Liver (tissue), 9 donors: Measurements from ENCODE around the gene OPRL1. TPM values are rescaled to one million over a fixed set of nuclear protein-coding genes. Genes with fewer than 3 reads are reported as not detected.

Experiments
- DNase-seq: peaks from one replicate; pipeline ENCODE4 v3.0.0-alpha.2; 2017; ENCODE audit warnings: low spot score
- H3K27ac ChIP-seq, 2 donors: one replicate each; pipeline ENCODE4 v1.7.0; 2013; ENCODE audit warnings: inconsistent platforms in 2 of 2, low read length in 2 of 2, control low read depth in 1 of 2, low read depth in 1 of 2, mild to moderate bottlenecking in 1 of 2
- H3K27me3 ChIP-seq, 4 donors: one replicate each; pipeline versions ENCODE4 v1.6.1 to v1.7.0; 2013; ENCODE audit warnings: low read length in 3 of 4, inconsistent platforms in 1 of 4, mild to moderate bottlenecking in 1 of 4, moderate library complexity in 1 of 4; ENCODE audit not compliant: control insufficient read depth in 4 of 4, insufficient read depth in 4 of 4
- H3K36me3 ChIP-seq, 4 donors: one replicate each; pipeline versions ENCODE4 v1.6.1 to v1.7.0; 2013; ENCODE audit warnings: low read length in 3 of 4, mild to moderate bottlenecking in 3 of 4, low read depth in 1 of 4, moderate library complexity in 1 of 4; ENCODE audit not compliant: control insufficient read depth in 4 of 4, insufficient read depth in 3 of 4
- H3K4me1 ChIP-seq, 4 donors: one replicate each; pipeline versions ENCODE4 v1.6.1 to v1.7.0; 2013; ENCODE audit warnings: low read length in 3 of 4, mild to moderate bottlenecking in 3 of 4, moderate library complexity in 1 of 4; ENCODE audit not compliant: control insufficient read depth in 4 of 4, insufficient read depth in 4 of 4
- H3K4me3 ChIP-seq, 3 donors: one replicate each; pipeline versions ENCODE4 v1.6.1 to v1.7.0; 2013; ENCODE audit warnings: low read length in 3 of 3, control low read depth in 1 of 3, low read depth in 1 of 3, mild to moderate bottlenecking in 1 of 3
- H3K9ac ChIP-seq, 2 donors: one replicate each; pipeline ENCODE4 v1.7.0; 2013; ENCODE audit warnings: low read length in 2 of 2, mild to moderate bottlenecking in 2 of 2, moderate library complexity in 2 of 2, control low read depth in 1 of 2, low read depth in 1 of 2
- H3K9me3 ChIP-seq, 4 donors: one replicate each; pipeline versions ENCODE4 v1.6.1 to v1.7.0; 2013; ENCODE audit warnings: low read length in 3 of 4; ENCODE audit not compliant: control insufficient read depth in 4 of 4
- EGR1 ChIP-seq, 2 donors: IDR thresholded peaks; 2 replicates each; pipeline ENCODE4 v1.6.1; 2016 to 2018; ENCODE audit warnings: antibody characterized with exemption in 2 of 2, low read depth in 2 of 2
- FOXA1 ChIP-seq: IDR thresholded peaks from 2 replicates; pipeline ENCODE4 v1.6.1; 2016; ENCODE audit warnings: antibody characterized with exemption
- FOXA2 ChIP-seq: IDR thresholded peaks from 2 replicates; pipeline ENCODE4 v1.6.1; 2016; ENCODE audit warnings: antibody characterized with exemption
- GABPA ChIP-seq, 2 donors: IDR thresholded peaks in 1 of 2; conservative IDR thresholded peaks in 1 of 2; 2 replicates each; pipeline ENCODE4 v1.6.1; 2016; ENCODE audit warnings: antibody characterized with exemption in 2 of 2, mild to moderate bottlenecking in 1 of 2, moderate library complexity in 1 of 2
- HNF4A ChIP-seq, 2 donors: conservative IDR thresholded peaks; 2 replicates each; pipeline ENCODE4 v1.6.1; 2016; ENCODE audit warnings: antibody characterized with exemption in 2 of 2, mild to moderate bottlenecking in 2 of 2
- HNF4G ChIP-seq: IDR thresholded peaks from 2 replicates; pipeline ENCODE4 v1.6.1; 2016; ENCODE audit warnings: antibody characterized with exemption
- JUND ChIP-seq, 2 donors: IDR thresholded peaks; 2 replicates each; pipeline ENCODE4 v1.6.1; 2016; ENCODE audit warnings: antibody characterized with exemption in 2 of 2
- NR2F2 ChIP-seq: IDR thresholded peaks from 2 replicates; pipeline ENCODE4 v1.6.1; 2016; ENCODE audit warnings: antibody characterized with exemption
- RAD21 ChIP-seq, 2 donors: IDR thresholded peaks; 2 replicates each; pipeline ENCODE4 v1.6.1; 2016; ENCODE audit warnings: antibody characterized with exemption in 2 of 2, mild to moderate bottlenecking in 2 of 2
- RXRA ChIP-seq, 2 donors: IDR thresholded peaks; 2 replicates each; pipeline ENCODE4 v1.6.1; 2017 to 2018; ENCODE audit warnings: antibody characterized with exemption in 2 of 2, mild to moderate bottlenecking in 1 of 2
- SP1 ChIP-seq: IDR thresholded peaks from 2 replicates; pipeline ENCODE4 v1.6.1; 2018; ENCODE audit warnings: antibody characterized with exemption, mild to moderate bottlenecking
- TAF1 ChIP-seq: conservative IDR thresholded peaks from 2 replicates; pipeline ENCODE4 v1.6.1; 2016; ENCODE audit warnings: antibody characterized with exemption, mild to moderate bottlenecking
- YY1 ChIP-seq: IDR thresholded peaks from 2 replicates; pipeline ENCODE4 v1.6.1; 2016; ENCODE audit warnings: antibody characterized with exemption, mild to moderate bottlenecking
- whole genome bisulfite sequencing: extraction: QIAGEN DNeasy Blood & Tissue Kit; methylation state at CpG from one replicate; pipeline ENCODE4 v1.1.7; 2013; 5-methylcytosine and 5-hydroxymethylcytosine counted together
- polyA plus RNA-seq, 2 donors: library from polyadenylated mRNA; stranded (reverse) in 1 of 2; unstranded in 1 of 2; fragments of 200-250 nt in 1 of 2; fragments of >200 nt in 1 of 2; fragmentation: Nextera tagmentation in 1 of 2; extraction: Ambion mirVana in 1 of 2; gene quantifications; one replicate each; pipeline versions ENCODE4 v1.2.1 to v1.2.3, GENCODE V29; 2013 to 2015
- total RNA-seq, 2 donors: library from RNA; depleted of rRNA; stranded (reverse); fragments of >200 nt; gene quantifications; one replicate each; pipeline ENCODE4 v1.2.3, GENCODE V29; 2014
- TF ChIP-seq, protein P1 (sequence below): IDR thresholded peaks from 2 replicates; pipeline ENCODE4 v1.6.1; 2016; ENCODE audit warnings: antibody characterized with exemption, mild to moderate bottlenecking
- TF ChIP-seq, protein P2 (sequence below): IDR thresholded peaks from 2 replicates; pipeline ENCODE4 v1.6.1; 2016; ENCODE audit warnings: antibody characterized with exemption
- TF ChIP-seq, protein P3 (sequence below): IDR thresholded peaks from 2 replicates; pipeline ENCODE4 v1.6.1; 2016; ENCODE audit warnings: antibody characterized with exemption
- TF ChIP-seq, protein P4 (sequence below): fragments of 150-350 bp; IDR thresholded peaks from 2 replicates; pipeline ENCODE4 v1.5.1; 2017; ENCODE audit warnings: improper control_type of control experiment, low read depth, low read length; ENCODE audit not compliant: missing input control
- TF ChIP-seq, protein P5 (sequence below): IDR thresholded peaks from 2 replicates; pipeline ENCODE4 v1.6.1; 2016; ENCODE audit warnings: antibody characterized with exemption
- donor health status: healthy.
- donor health status: healthy.
- donor health status: healthy.
- donor health status: healthy.
- donor health status: healthy.

The OPRL1 gene
- total and polyA plus RNA-seq, 4 donors: 0.04 to 0.79 (median 0.35) TPM

DNA sequence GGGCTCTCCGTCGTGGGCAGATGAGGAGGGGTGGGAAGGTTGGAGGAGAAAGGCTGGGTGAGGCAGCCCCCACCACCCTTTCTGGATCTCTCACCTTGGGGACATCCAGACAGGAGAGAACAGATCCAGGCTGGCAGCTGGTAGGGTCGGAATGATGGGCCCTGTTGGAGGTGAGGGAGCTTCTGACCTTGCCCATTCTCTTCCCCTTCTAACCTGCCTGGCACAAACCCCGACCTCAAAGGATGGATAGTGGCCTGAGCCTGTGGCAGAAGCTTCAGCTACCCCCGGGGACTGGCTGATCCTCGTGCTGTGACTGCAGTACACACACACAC, 33.5 kb downstream of the OPRL1 start:
- Histone ChIP-seq H3K27me3 (no peaks in the 10 kb centered on the region), H3K9ac (no peak overlapping the region), H3K4me3 (no peak overlapping the region), H3K36me3 (no peaks in the 10 kb centered on the region), H3K27ac (no peak overlapping the region), H3K9me3 (no peaks in the 10 kb centered on the region), H3K4me1 (no peaks in the 10 kb centered on the region)
- TF ChIP-seq, protein P1, sequence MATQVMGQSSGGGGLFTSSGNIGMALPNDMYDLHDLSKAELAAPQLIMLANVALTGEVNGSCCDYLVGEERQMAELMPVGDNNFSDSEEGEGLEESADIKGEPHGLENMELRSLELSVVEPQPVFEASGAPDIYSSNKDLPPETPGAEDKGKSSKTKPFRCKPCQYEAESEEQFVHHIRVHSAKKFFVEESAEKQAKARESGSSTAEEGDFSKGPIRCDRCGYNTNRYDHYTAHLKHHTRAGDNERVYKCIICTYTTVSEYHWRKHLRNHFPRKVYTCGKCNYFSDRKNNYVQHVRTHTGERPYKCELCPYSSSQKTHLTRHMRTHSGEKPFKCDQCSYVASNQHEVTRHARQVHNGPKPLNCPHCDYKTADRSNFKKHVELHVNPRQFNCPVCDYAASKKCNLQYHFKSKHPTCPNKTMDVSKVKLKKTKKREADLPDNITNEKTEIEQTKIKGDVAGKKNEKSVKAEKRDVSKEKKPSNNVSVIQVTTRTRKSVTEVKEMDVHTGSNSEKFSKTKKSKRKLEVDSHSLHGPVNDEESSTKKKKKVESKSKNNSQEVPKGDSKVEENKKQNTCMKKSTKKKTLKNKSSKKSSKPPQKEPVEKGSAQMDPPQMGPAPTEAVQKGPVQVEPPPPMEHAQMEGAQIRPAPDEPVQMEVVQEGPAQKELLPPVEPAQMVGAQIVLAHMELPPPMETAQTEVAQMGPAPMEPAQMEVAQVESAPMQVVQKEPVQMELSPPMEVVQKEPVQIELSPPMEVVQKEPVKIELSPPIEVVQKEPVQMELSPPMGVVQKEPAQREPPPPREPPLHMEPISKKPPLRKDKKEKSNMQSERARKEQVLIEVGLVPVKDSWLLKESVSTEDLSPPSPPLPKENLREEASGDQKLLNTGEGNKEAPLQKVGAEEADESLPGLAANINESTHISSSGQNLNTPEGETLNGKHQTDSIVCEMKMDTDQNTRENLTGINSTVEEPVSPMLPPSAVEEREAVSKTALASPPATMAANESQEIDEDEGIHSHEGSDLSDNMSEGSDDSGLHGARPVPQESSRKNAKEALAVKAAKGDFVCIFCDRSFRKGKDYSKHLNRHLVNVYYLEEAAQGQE: no peak
- TF ChIP-seq EGR1 (IDR thresholded peaks at IDR 0.05; ENCODE audit: low read depth in 2 of 2) (no peak), RAD21 (IDR thresholded peaks at IDR 0.05) (no peak), NR2F2 (no peak), YY1 (no peak), HNF4G (no peak), FOXA2 (no peak), FOXA1 (no peak), RXRA (IDR thresholded peaks at IDR 0.05) (no peak), GABPA (IDR thresholded peaks at IDR 0.05 in 1 of 2, conservative IDR thresholded peaks at IDR 0.05 in 1 of 2) (no peak), TAF1 (no peak), JUND (IDR thresholded peaks at IDR 0.05) (no peak), SP1 (no peak), HNF4A (conservative IDR thresholded peaks at IDR 0.05) (no peak)
- TF ChIP-seq, protein P2, sequence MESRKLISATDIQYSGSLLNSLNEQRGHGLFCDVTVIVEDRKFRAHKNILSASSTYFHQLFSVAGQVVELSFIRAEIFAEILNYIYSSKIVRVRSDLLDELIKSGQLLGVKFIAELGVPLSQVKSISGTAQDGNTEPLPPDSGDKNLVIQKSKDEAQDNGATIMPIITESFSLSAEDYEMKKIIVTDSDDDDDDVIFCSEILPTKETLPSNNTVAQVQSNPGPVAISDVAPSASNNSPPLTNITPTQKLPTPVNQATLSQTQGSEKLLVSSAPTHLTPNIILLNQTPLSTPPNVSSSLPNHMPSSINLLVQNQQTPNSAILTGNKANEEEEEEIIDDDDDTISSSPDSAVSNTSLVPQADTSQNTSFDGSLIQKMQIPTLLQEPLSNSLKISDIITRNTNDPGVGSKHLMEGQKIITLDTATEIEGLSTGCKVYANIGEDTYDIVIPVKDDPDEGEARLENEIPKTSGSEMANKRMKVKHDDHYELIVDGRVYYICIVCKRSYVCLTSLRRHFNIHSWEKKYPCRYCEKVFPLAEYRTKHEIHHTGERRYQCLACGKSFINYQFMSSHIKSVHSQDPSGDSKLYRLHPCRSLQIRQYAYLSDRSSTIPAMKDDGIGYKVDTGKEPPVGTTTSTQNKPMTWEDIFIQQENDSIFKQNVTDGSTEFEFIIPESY: no peak
- TF ChIP-seq, protein P3, sequence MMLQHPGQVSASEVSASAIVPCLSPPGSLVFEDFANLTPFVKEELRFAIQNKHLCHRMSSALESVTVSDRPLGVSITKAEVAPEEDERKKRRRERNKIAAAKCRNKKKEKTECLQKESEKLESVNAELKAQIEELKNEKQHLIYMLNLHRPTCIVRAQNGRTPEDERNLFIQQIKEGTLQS: no peak
- TF ChIP-seq, protein P4, sequence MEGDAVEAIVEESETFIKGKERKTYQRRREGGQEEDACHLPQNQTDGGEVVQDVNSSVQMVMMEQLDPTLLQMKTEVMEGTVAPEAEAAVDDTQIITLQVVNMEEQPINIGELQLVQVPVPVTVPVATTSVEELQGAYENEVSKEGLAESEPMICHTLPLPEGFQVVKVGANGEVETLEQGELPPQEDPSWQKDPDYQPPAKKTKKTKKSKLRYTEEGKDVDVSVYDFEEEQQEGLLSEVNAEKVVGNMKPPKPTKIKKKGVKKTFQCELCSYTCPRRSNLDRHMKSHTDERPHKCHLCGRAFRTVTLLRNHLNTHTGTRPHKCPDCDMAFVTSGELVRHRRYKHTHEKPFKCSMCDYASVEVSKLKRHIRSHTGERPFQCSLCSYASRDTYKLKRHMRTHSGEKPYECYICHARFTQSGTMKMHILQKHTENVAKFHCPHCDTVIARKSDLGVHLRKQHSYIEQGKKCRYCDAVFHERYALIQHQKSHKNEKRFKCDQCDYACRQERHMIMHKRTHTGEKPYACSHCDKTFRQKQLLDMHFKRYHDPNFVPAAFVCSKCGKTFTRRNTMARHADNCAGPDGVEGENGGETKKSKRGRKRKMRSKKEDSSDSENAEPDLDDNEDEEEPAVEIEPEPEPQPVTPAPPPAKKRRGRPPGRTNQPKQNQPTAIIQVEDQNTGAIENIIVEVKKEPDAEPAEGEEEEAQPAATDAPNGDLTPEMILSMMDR: no peak
- TF ChIP-seq, protein P5, sequence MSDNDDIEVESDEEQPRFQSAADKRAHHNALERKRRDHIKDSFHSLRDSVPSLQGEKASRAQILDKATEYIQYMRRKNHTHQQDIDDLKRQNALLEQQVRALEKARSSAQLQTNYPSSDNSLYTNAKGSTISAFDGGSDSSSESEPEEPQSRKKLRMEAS: no peak
- WGBS: 67% methylated on average over 6 of the region's 6 CpGs
- no peak for DNase-seq
